OCI-LY7 (cell line): ENCODE measurements around the gene MCM6.

Source experiments
- CTCF ChIP-seq: fragments of 200-600 bp; sonication (generic); conservative IDR thresholded peaks from 2 replicates; pipeline ENCODE4 v1.5.1; 2014; ENCODE audit warnings: mild to moderate bottlenecking, antibody characterized with exemption, low read length, moderate library complexity, mixed read lengths
- EZH2phosphoT487 ChIP-seq: fragments of 200-600 bp; sonication (generic); IDR thresholded peaks from 2 replicates; pipeline ENCODE4 v1.6.1; 2018; ENCODE audit warnings: low read depth, borderline replicate concordance, mild to moderate bottlenecking, mixed run types, antibody characterized with exemption, low read length, moderate library complexity, mixed read lengths

- TF ChIP-seq CTCF: no peak
- no peak for TF ChIP-seq EZH2phosphoT487
Observed at GRCh38 chr2:135885709-135886108, 9.5 kb upstream of the MCM6 start.
